ENCODE data around the gene FGD5.

DNA sequence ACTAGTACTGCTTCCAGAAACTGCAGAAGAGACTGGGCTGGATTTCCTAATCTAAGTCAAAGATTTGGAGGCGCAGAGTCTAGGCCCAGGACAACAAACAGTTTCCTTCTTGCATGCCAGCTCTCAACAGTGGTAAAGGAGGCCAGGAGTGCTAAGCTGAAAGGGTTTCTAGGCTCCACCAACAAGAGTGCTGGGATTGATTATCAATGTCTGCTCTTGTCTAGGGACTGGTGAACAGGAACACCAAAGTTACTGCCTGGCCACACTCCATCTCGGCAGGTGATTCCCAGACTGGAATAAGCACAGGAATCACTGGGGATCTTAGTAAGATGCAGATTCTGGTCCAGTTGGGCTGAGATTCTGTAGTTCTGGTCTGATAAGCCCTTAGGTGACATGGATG lies 22.8 kb upstream of the FGD5 start:
- TF ChIP-seq, protein P1, sequence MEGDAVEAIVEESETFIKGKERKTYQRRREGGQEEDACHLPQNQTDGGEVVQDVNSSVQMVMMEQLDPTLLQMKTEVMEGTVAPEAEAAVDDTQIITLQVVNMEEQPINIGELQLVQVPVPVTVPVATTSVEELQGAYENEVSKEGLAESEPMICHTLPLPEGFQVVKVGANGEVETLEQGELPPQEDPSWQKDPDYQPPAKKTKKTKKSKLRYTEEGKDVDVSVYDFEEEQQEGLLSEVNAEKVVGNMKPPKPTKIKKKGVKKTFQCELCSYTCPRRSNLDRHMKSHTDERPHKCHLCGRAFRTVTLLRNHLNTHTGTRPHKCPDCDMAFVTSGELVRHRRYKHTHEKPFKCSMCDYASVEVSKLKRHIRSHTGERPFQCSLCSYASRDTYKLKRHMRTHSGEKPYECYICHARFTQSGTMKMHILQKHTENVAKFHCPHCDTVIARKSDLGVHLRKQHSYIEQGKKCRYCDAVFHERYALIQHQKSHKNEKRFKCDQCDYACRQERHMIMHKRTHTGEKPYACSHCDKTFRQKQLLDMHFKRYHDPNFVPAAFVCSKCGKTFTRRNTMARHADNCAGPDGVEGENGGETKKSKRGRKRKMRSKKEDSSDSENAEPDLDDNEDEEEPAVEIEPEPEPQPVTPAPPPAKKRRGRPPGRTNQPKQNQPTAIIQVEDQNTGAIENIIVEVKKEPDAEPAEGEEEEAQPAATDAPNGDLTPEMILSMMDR (IDR thresholded peaks at IDR 0.05) = no peak
- TF ChIP-seq GABPA (IDR thresholded peaks at IDR 0.05; ENCODE audit: low read depth) (no peak), EP300 (IDR thresholded peaks at IDR 0.05; ENCODE audit: borderline replicate concordance in 1 of 2, low read depth in 1 of 2, low read length in 1 of 2) (no peak), NFIC (IDR thresholded peaks at IDR 0.05; ENCODE audit: borderline replicate concordance) (no peak), MXI1 (IDR thresholded peaks at IDR 0.05; ENCODE audit: low read depth, low read length) (no peak), POLR2AphosphoS5 (IDR thresholded peaks at IDR 0.05; ENCODE audit: low read depth, low read length) (no peak)
- TF ChIP-seq, protein P2, sequence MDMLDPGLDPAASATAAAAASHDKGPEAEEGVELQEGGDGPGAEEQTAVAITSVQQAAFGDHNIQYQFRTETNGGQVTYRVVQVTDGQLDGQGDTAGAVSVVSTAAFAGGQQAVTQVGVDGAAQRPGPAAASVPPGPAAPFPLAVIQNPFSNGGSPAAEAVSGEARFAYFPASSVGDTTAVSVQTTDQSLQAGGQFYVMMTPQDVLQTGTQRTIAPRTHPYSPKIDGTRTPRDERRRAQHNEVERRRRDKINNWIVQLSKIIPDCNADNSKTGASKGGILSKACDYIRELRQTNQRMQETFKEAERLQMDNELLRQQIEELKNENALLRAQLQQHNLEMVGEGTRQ (IDR thresholded peaks at IDR 0.05; ENCODE audit: borderline replicate concordance, low read depth, low read length) = no peak

Data from SK-N-SH (cell line).